Right atrium auricular region (tissue), 2 donors: ENCODE measurements around the gene GBF1. TPM values are rescaled to one million over a fixed set of nuclear protein-coding genes. Genes with fewer than 3 reads are reported as not detected.

ENCODE experiments used
- DNase-seq: peaks from one replicate; pipeline ENCODE4 v3.0.0-alpha.2; 2019; ENCODE audit warnings: low spot score
- H3K27ac ChIP-seq, 2 donors: fragments of 200-600 bp; sonication (generic); 1 replicate in 1 of 2; 2 replicates in 1 of 2; pipeline ENCODE4 v1.5.1; 2016 to 2019
- H3K27me3 ChIP-seq, 2 donors: fragments of 200-600 bp; sonication (generic); one replicate each; pipeline versions ENCODE4 v1.5.1 to v1.6.0; 2017 to 2019
- H3K36me3 ChIP-seq: fragments of 200-600 bp; sonication (generic); one replicate; pipeline ENCODE4 v1.5.1; 2016
- H3K4me1 ChIP-seq, 2 donors: fragments of 200-600 bp; sonication (generic); one replicate each; pipeline versions ENCODE4 v1.5.1 to v1.6.0; 2017 to 2019
- H3K4me3 ChIP-seq, 2 donors: fragments of 200-600 bp; sonication (generic); 1 replicate in 1 of 2; 2 replicates in 1 of 2; pipeline ENCODE4 v1.5.1; 2017 to 2019; ENCODE audit warnings: mild to moderate bottlenecking in 1 of 2, moderate library complexity in 1 of 2
- H3K9me3 ChIP-seq, 2 donors: fragments of 200-600 bp; sonication (generic); one replicate each; pipeline ENCODE4 v1.5.1; 2019
- total RNA-seq, 2 donors: library from RNA; depleted of rRNA; stranded (reverse); fragments of >200 nt; gene quantifications; one replicate each; pipeline ENCODE4 v1.1.0, GENCODE V29; 2016
- TF ChIP-seq, protein P1 (sequence below), 2 donors: fragments of 200-600 bp; sonication (generic); IDR thresholded peaks; one replicate each; pipeline ENCODE4 v1.5.1; 2019; ENCODE audit warnings: antibody characterized with exemption in 2 of 2

Gene GBF1
- total RNA-seq, 2 donors from 2014 or later: 38.5 to 38.9 TPM

DNA sequence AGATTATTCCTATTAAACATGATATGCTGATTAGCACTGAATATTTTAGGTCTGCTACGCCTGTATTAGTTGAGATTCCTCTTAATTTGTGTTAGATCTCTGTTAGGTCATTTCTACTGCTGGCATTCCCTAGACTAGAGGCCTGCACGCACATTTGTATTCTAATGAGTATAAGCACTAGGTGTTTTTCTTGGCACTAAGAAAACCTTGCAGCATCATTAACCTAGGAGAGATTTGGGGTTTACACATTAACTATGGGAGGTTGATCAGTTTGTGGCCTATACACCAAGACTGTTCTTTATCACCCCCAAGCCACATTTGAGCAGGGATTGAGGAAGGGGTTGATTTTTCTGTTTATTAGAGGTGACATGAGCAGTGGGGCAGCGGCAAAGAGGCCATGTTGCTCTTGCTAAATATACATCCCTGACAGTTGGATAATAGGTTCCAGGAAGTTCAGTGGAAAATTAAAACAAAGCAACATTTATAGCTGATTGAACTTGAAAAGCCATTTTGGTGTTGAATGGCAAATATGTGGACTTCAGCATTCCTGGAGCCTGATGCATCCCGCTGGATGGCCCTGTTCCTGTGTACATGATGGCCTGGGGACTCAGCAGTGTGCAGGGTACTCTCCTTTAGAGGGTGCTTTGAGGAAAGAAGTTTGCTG is 65.2 kb downstream of the GBF1 start:
- no peak overlapping the region for H3K27ac ChIP-seq
- peaks cover 0 to 41% of the 10 kb centered on the region in 2 donors for H3K4me1 ChIP-seq
- no peak overlapping the region for H3K4me3 ChIP-seq
- no peaks in the 10 kb centered on the region for H3K27me3 ChIP-seq
- TF ChIP-seq, protein P1, sequence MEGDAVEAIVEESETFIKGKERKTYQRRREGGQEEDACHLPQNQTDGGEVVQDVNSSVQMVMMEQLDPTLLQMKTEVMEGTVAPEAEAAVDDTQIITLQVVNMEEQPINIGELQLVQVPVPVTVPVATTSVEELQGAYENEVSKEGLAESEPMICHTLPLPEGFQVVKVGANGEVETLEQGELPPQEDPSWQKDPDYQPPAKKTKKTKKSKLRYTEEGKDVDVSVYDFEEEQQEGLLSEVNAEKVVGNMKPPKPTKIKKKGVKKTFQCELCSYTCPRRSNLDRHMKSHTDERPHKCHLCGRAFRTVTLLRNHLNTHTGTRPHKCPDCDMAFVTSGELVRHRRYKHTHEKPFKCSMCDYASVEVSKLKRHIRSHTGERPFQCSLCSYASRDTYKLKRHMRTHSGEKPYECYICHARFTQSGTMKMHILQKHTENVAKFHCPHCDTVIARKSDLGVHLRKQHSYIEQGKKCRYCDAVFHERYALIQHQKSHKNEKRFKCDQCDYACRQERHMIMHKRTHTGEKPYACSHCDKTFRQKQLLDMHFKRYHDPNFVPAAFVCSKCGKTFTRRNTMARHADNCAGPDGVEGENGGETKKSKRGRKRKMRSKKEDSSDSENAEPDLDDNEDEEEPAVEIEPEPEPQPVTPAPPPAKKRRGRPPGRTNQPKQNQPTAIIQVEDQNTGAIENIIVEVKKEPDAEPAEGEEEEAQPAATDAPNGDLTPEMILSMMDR (IDR thresholded peaks at IDR 0.05): no peak
- no peak for DNase-seq
- no peaks in the 10 kb centered on the region for H3K36me3 ChIP-seq
- H3K9me3 ChIP-seq: no peaks in the 10 kb centered on the region

DNA sequence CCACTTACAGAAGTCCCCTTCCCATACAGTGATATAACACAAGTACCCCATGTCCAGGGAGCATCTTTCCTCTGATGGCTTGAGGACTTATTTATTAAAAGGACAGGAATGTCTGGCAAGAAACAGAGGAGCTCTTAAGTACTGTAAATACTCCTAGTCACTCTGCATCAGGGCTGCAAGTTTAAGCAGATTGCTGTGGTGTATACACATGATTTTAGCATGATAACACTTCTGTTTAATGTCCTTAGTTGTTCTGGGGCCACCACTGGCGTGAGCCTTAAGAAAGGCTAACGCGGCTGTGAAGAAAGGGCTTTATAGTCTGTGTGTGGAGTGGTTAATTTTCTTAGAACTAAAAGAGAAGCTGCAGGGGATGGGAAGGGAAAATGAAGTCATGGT is 65.7 kb downstream of the GBF1 start:
- no peak for DNase-seq
- H3K4me3 ChIP-seq: no peak overlapping the region
- no peak overlapping the region for H3K27ac ChIP-seq
- H3K4me1 ChIP-seq: peaks cover 0 to 41% of the 10 kb centered on the region in 2 donors
- no peaks in the 10 kb centered on the region for H3K9me3 ChIP-seq
- TF ChIP-seq, protein P1 (IDR thresholded peaks at IDR 0.05): no peak
- no peaks in the 10 kb centered on the region for H3K36me3 ChIP-seq
- H3K27me3 ChIP-seq: no peaks in the 10 kb centered on the region

DNA sequence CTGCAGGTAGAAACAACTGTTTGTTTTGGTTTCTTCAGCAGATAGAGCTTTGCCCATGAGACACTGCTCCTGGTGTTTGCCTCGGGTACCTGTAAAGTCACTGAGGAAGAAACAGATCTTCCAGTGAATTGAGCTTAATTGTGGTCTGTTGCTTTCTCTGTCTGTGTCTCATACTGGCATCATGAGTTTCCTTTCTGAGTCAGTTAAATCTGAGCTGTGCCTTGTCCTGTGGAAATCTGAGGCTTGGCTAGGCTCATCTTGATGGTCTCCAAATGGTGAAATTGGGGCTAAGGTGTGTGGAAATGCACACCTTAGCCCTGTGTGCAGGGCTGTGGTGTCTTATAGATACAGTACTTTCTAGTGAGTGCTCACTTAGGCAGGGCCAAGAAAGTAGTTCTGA is 67.4 kb downstream of the GBF1 start:
- Histone ChIP-seq H3K36me3 (no peaks in the 10 kb centered on the region), H3K4me3 (no peak overlapping the region), H3K4me1 (peaks cover 0 to 41% of the 10 kb centered on the region in 2 donors), H3K27ac (no peak overlapping the region), H3K9me3 (no peaks in the 10 kb centered on the region), H3K27me3 (no peaks in the 10 kb centered on the region)
- no peak for DNase-seq
- TF ChIP-seq, protein P1 (IDR thresholded peaks at IDR 0.05): no peak

DNA sequence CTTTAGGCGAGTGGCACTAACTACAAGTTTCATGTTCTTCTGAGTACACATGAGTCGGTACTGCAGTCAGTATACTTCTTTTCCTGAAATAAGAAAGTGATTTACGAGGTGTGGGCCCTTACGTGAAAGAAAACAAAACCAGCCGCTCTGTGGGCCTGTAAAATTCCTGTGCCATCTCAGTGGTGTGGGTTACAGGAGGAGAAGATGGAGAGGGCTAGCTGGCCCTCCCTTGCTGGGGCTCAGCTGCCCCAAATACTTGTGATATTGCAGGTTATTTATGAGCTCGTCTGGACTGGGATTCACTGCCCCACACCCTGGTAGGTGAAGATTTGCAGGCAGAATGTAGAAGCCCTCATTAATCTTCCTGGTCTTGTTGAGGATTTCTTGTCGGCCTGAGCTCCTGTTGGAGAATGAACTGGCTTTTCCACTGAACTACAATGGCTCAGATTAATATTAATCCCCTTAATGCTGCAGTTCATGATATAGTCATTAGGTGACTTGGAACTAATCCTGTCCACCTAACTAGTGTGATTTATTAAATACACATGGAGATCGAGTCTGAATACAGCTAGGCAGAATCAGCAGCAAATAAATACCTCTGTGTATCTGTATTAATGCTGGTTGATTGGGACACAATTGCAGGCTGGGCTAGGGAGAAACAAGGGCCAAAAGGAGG is 68.0 kb downstream of the GBF1 start:
- Histone ChIP-seq H3K27ac (no peak overlapping the region), H3K4me3 (no peak overlapping the region), H3K9me3 (no peaks in the 10 kb centered on the region), H3K36me3 (no peaks in the 10 kb centered on the region), H3K4me1 (peaks cover 0 to 41% of the 10 kb centered on the region in 2 donors), H3K27me3 (no peaks in the 10 kb centered on the region)
- no peak for DNase-seq
- TF ChIP-seq, protein P1 (IDR thresholded peaks at IDR 0.05): no peak

DNA sequence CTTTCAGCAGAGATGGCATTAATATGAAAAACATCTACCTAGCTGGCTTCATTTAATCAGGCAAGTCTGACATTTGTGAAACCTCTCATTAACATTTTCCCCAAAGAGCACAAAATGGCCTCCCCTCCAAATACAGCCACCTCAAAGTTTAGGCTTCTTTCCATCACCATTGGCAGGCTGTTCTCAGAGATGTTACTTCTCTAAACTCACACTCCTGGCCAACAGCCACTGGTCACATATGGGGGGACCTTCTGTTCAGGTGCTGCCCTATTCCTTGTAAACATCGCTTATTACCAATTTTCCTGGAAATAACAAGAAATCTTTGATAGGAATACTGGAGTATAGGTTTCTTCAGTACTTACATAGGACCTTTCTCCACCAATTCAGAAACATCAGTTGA is 69.5 kb downstream of the GBF1 start:
- Histone ChIP-seq H3K36me3 (no peaks in the 10 kb centered on the region), H3K4me1 (peaks cover 0 to 39% of the 10 kb centered on the region in 2 donors), H3K27me3 (no peaks in the 10 kb centered on the region), H3K27ac (no peak overlapping the region), H3K4me3 (no peak overlapping the region), H3K9me3 (no peaks in the 10 kb centered on the region)
- TF ChIP-seq, protein P1 (IDR thresholded peaks at IDR 0.05): no peak
- DNase-seq: no peak
